HG02943 (cell line): ENCODE results near the gene TNS2.
"Not testable (repeated sequence)": the region's sequence is repeated elsewhere in the genome, so short reads cannot be mapped to it uniquely, and the experiment has no call there.

Experiments used
- ATAC-seq: cut with Tn5 transposase; IDR thresholded peaks from one replicate; pipeline ENCODE4 v1.9.1; 2021; ENCODE audit warnings: mild to moderate bottlenecking, low read depth, moderate library complexity; ENCODE audit not compliant: unreplicated experiment

Gene TNS2

GRCh38 chr12:53049571-53050318, at the start of gene TNS2:
Gene TNS2, plus strand, starts transcription at chr12:53050065. Its CDS starts 121 bp downstream, at chr12:53050186.
- no peak for ATAC-seq

- ATAC-seq = no peak
Measured at GRCh38 chr12:53004178-53004577, 45.7 kb upstream of the TNS2 start.

GRCh38 chr12:53004582-53004981, 45.3 kb upstream of the TNS2 start:
- ATAC-seq = no peak

GRCh38 chr12:53005215-53005985, 44.5 kb upstream of the TNS2 start:
- ATAC-seq = no peak

- peak; percentile 86 for ATAC-seq
Measured at GRCh38 chr12:53005986-53006809, 43.7 kb upstream of the TNS2 start, which contains the start of gene EIF4B. Gene EIF4B, plus strand, starts transcription at chr12:53006456. Its CDS starts 28 bp downstream, at chr12:53006484.

GRCh38 chr12:53006810-53007309, 43.0 kb upstream of the TNS2 start:
- ATAC-seq = no peak

- no peak for ATAC-seq
Measured at GRCh38 chr12:53007343-53007742, 42.5 kb upstream of the TNS2 start.

GRCh38 chr12:53008760-53009159, 41.1 kb upstream of the TNS2 start:
- ATAC-seq = not testable (repeated sequence)

- ATAC-seq = no peak
Measured at GRCh38 chr12:53010955-53011354, 38.9 kb upstream of the TNS2 start.

- no peak for ATAC-seq
Measured at GRCh38 chr12:53011889-53012288, 38.0 kb upstream of the TNS2 start.

- no peak for ATAC-seq
Measured at GRCh38 chr12:53012928-53013327, 36.9 kb upstream of the TNS2 start.

- ATAC-seq = no peak
Measured at GRCh38 chr12:53014709-53015108, 35.2 kb upstream of the TNS2 start.

- no peak for ATAC-seq
Measured at GRCh38 chr12:53025250-53025649, 24.6 kb upstream of the TNS2 start.

GRCh38 chr12:53027014-53027413, 22.9 kb upstream of the TNS2 start:
- not testable (repeated sequence) for ATAC-seq

- no peak for ATAC-seq
Measured at GRCh38 chr12:53031616-53032015, 18.2 kb upstream of the TNS2 start.

- not testable (repeated sequence) for ATAC-seq
Measured at GRCh38 chr12:53033832-53034231, 16.0 kb upstream of the TNS2 start.

- no peak for ATAC-seq
Measured at GRCh38 chr12:53034459-53034858, 15.4 kb upstream of the TNS2 start.

GRCh38 chr12:53036802-53037201, 13.1 kb upstream of the TNS2 start:
- no peak for ATAC-seq

GRCh38 chr12:53039851-53040250, 10.0 kb upstream of the TNS2 start:
- ATAC-seq = no peak

GRCh38 chr12:53042607-53043454, 7.0 kb upstream of the TNS2 start:
- no peak for ATAC-seq
